Measurements from ENCODE around the gene HDHD2.

The HDHD2 gene

DNA sequence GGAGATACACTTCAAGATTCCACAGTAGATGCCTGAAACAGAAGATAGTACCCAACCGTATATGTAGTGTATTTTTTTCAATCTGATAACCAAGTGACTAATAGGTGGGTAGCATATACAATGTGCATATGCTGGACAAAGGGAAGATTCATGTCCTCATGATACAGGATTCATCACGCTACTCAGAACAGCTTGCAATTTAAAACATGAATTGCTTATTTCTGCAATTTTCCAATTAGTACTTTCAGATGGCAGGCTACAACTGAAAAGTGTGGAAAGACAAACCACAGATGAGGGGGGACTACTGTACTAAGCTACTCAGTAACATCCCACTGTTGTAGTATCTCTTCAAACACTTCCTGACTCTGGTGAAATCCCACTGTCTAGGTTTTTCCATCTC is 22.2 kb upstream of the HDHD2 start:
- TF ChIP-seq, protein P1, sequence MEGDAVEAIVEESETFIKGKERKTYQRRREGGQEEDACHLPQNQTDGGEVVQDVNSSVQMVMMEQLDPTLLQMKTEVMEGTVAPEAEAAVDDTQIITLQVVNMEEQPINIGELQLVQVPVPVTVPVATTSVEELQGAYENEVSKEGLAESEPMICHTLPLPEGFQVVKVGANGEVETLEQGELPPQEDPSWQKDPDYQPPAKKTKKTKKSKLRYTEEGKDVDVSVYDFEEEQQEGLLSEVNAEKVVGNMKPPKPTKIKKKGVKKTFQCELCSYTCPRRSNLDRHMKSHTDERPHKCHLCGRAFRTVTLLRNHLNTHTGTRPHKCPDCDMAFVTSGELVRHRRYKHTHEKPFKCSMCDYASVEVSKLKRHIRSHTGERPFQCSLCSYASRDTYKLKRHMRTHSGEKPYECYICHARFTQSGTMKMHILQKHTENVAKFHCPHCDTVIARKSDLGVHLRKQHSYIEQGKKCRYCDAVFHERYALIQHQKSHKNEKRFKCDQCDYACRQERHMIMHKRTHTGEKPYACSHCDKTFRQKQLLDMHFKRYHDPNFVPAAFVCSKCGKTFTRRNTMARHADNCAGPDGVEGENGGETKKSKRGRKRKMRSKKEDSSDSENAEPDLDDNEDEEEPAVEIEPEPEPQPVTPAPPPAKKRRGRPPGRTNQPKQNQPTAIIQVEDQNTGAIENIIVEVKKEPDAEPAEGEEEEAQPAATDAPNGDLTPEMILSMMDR (IDR thresholded peaks at IDR 0.05; ENCODE audit: insufficient read depth, low read length), result no peak
- TF ChIP-seq POLR2AphosphoS5 (IDR thresholded peaks at IDR 0.05; ENCODE audit: low read depth), result no peak
- no peak for DNase-seq (ENCODE audit: low read depth in 1 of 2, low spot score in 1 of 2)
- no peak overlapping the region for H3K27ac ChIP-seq (replicated peaks)

DNA sequence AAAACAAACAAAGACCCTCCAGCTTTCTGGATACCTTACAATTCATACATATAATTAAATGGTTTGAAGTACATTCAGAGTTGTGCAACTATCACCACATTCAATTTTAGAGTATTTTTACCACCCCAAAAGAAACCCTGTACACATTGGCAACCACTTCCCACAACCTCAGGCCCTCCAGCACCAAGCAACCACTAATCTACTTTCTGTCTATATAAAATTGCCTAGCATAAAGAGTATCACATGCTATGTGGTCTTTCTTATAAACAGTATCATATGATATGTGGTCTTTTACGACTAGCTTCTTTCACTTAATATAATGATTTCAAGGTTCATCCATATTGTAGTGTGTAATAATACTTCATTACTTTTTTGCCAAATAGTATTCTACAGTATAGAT is 18.6 kb upstream of the HDHD2 start:
- DNase-seq (ENCODE audit: low read depth in 1 of 2, low spot score in 1 of 2), result no peak
- Histone ChIP-seq H3K27ac (replicated peaks) (no peak overlapping the region), H3K4me3 (replicated peaks; ENCODE audit: insufficient read depth, low read length) (no peak overlapping the region), H3K27me3 (ENCODE audit: insufficient read depth, poor library complexity, severe bottlenecking) (no peaks in the 10 kb centered on the region)
- no peak for TF ChIP-seq POLR2AphosphoS5 (IDR thresholded peaks at IDR 0.05; ENCODE audit: low read depth)
- TF ChIP-seq GABPA (IDR thresholded peaks at IDR 0.05; ENCODE audit: low read depth), result no peak
- TF ChIP-seq, protein P1 (IDR thresholded peaks at IDR 0.05; ENCODE audit: insufficient read depth, low read length), result no peak
- no peak for TF ChIP-seq SPI1 (IDR thresholded peaks at IDR 0.05; ENCODE audit: borderline replicate concordance, low read depth)
- TF ChIP-seq, protein P2, sequence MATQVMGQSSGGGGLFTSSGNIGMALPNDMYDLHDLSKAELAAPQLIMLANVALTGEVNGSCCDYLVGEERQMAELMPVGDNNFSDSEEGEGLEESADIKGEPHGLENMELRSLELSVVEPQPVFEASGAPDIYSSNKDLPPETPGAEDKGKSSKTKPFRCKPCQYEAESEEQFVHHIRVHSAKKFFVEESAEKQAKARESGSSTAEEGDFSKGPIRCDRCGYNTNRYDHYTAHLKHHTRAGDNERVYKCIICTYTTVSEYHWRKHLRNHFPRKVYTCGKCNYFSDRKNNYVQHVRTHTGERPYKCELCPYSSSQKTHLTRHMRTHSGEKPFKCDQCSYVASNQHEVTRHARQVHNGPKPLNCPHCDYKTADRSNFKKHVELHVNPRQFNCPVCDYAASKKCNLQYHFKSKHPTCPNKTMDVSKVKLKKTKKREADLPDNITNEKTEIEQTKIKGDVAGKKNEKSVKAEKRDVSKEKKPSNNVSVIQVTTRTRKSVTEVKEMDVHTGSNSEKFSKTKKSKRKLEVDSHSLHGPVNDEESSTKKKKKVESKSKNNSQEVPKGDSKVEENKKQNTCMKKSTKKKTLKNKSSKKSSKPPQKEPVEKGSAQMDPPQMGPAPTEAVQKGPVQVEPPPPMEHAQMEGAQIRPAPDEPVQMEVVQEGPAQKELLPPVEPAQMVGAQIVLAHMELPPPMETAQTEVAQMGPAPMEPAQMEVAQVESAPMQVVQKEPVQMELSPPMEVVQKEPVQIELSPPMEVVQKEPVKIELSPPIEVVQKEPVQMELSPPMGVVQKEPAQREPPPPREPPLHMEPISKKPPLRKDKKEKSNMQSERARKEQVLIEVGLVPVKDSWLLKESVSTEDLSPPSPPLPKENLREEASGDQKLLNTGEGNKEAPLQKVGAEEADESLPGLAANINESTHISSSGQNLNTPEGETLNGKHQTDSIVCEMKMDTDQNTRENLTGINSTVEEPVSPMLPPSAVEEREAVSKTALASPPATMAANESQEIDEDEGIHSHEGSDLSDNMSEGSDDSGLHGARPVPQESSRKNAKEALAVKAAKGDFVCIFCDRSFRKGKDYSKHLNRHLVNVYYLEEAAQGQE (IDR thresholded peaks at IDR 0.05; ENCODE audit: insufficient replicate concordance, low read depth), result no peak

More for the DNA sequence above, 22.2 kb upstream of the HDHD2 start:
- no peak overlapping the region for H3K4me3 ChIP-seq (replicated peaks; ENCODE audit: insufficient read depth, low read length)
- H3K27me3 ChIP-seq (ENCODE audit: insufficient read depth, poor library complexity, severe bottlenecking), result no peaks in the 10 kb centered on the region

DNA sequence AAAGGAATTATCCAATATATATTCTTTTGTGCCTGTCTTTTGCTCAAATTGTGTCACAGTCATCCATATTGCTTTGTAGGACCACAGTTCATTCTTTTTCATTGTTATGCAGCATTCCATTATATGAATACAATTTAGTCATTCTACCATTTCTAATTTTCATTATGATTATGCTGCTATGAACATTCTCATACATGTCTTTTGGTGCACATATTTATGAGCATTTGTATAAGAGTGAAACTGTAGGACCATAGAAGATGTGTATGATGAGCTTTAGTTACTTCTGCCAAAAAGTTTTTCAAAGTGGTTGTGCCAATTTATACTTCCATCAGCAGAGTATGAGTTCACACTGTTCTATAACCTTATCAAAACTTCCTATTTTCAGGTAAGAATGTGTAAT is 18.2 kb upstream of the HDHD2 start:
- H3K4me3 ChIP-seq (replicated peaks; ENCODE audit: insufficient read depth, low read length), result no peak overlapping the region
- no peak overlapping the region for H3K27ac ChIP-seq (replicated peaks)
- H3K27me3 ChIP-seq (ENCODE audit: insufficient read depth, poor library complexity, severe bottlenecking), result no peaks in the 10 kb centered on the region
- DNase-seq (ENCODE audit: low read depth in 1 of 2, low spot score in 1 of 2), result no peak
- TF ChIP-seq GABPA (IDR thresholded peaks at IDR 0.05; ENCODE audit: low read depth) (no peak), SPI1 (IDR thresholded peaks at IDR 0.05; ENCODE audit: borderline replicate concordance, low read depth) (no peak), POLR2AphosphoS5 (IDR thresholded peaks at IDR 0.05; ENCODE audit: low read depth) (no peak)
- TF ChIP-seq, protein P2 (IDR thresholded peaks at IDR 0.05; ENCODE audit: insufficient replicate concordance, low read depth), result no peak
- TF ChIP-seq, protein P1 (IDR thresholded peaks at IDR 0.05; ENCODE audit: insufficient read depth, low read length), result no peak

DNA sequence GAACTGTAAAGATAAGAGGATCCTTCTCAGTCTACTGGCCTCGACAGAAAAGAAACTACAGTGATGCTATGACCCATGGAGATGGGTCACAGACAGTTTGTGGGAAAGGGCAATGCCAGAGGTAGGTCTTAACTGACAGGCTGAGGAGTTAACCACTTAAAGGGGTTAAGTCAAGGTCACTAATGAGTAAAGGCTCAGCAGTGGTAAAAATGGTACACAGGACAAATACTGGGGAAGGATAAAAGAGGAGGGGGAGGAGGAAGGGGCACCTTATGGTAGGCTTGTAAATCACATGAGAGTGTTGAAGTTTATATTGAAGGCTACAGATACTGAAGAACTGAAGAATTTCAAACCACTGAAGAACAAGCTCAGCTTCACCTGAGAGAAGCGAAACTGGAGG is 16.0 kb upstream of the HDHD2 start:
- DNase-seq (ENCODE audit: low read depth in 1 of 2, low spot score in 1 of 2), result no peak
- Histone ChIP-seq H3K27me3 (ENCODE audit: insufficient read depth, poor library complexity, severe bottlenecking) (no peaks in the 10 kb centered on the region), H3K4me3 (replicated peaks; ENCODE audit: insufficient read depth, low read length) (no peak overlapping the region), H3K27ac (replicated peaks) (no peak overlapping the region)
- TF ChIP-seq GABPA (IDR thresholded peaks at IDR 0.05; ENCODE audit: low read depth) (no peak), POLR2AphosphoS5 (IDR thresholded peaks at IDR 0.05; ENCODE audit: low read depth) (no peak), SPI1 (IDR thresholded peaks at IDR 0.05; ENCODE audit: borderline replicate concordance, low read depth) (no peak)
- TF ChIP-seq, protein P2 (IDR thresholded peaks at IDR 0.05; ENCODE audit: insufficient replicate concordance, low read depth), result no peak
- TF ChIP-seq, protein P1 (IDR thresholded peaks at IDR 0.05; ENCODE audit: insufficient read depth, low read length), result no peak
